Loucy (cell line): Measurements from ENCODE around the gene CEBPA.

Experiments
- CTCF ChIP-seq: fragments of 200-600 bp; sonication (generic); conservative IDR thresholded peaks from 2 replicates; pipeline ENCODE4 v1.5.1; 2014; ENCODE audit warnings: mild to moderate bottlenecking, antibody characterized with exemption, low read length
- EZH2phosphoT487 ChIP-seq: fragments of 200-600 bp; IDR thresholded peaks from 2 replicates; pipeline ENCODE4 v1.6.1; 2018; ENCODE audit warnings: antibody characterized with exemption, mild to moderate bottlenecking, moderate library complexity, borderline replicate concordance

GRCh38 chr19:33260628-33261418 is 41.5 kb downstream of the CEBPA start:
- TF ChIP-seq CTCF (no peak), EZH2phosphoT487 (peak; percentile 72)
